HG03565 (cell line): Measurements from ENCODE around the gene ALAS1.

Experiments used
- ATAC-seq: cut with Tn5 transposase; IDR thresholded peaks from one replicate; pipeline ENCODE4 v1.9.1; 2021; ENCODE audit warnings: mild to moderate bottlenecking, moderate library complexity; ENCODE audit not compliant: unreplicated experiment

Gene ALAS1

DNA sequence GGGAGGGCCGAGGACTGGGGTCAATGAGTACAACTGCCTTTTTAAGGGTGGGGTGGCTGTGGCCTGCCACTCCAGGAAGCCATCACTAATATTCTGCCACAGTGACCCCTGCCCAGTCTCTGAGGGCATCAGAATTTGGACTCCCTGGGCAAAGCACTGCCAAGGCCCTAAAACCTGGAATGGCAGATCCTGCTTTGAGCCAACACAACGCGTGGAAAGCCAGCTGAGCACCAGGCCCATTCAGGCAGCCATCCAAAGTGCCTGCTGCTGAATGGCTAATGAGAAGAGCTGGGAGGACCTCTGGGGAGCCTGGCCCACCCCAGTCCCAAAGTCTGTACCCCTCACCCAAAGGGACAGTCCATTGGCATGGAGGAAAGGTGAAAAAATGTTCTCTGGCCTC is 36.0 kb downstream of the ALAS1 start:
- no peak for ATAC-seq

DNA sequence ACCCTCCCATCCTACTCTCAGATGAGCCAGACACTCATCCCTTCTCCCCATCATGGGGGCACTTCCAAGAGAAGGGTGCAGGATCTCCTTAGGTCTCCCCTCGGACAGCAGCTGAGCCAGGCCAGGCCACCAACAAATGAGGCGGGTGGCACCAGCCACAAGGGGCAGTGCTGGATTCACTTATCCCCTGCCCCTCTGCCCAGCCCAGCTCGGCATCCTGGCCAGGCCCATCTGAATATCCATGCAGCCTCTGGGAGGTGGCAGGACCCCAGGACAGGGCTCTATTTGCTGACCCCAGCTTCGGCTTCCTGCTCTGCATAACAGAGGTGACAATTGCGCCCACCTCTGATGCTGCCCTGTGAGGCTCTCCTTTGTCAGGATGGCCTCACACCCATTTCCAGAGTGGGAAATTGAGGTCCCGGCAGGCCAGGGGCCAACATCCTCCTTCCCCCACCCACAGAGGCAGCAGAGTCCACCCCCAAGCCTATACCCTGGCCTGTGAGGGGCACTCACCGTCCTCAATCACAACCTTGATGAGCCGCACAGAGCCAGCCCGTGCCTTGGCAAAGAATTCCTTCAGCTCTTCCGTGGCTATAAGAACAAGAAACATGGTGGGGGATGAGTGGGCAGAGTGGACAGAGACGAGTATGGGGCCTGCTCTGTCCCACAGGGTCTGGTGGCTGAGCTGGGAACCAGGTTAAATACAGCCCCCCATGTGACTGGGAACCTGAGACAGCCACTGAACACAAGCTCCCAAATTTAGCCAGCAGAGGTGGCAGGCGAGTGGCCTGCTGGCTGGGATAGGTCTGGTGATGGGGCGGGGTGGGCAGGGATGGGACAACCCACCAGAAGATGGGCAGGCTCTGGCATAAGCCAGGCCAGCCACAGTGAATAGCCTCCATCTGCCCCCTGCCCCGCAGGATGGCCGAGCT is 36.8 kb downstream of the ALAS1 start:
- no peak for ATAC-seq

DNA sequence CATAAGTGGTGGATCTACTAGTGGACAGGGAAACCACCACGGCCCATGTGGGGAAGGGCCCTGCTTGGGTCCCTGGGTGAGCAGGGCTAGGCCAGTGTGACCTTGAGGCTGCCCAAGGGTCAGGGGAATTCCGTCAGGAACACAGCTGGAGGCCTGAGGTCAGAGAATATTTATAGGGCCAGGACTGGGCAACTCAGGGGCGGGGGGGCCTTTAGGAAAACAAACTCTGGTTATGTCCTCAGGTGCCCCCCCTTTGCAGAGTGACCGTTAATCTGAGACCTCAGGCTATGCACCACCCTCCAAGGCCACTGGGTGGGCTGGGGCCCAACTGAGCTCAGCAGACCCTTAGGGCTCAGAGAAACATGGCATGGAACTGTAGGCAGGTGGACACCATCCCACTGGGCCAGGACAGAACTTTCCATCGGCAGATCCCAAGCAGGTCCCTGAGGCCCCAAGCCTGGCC is 38.5 kb downstream of the ALAS1 start:
- ATAC-seq = no peak

DNA sequence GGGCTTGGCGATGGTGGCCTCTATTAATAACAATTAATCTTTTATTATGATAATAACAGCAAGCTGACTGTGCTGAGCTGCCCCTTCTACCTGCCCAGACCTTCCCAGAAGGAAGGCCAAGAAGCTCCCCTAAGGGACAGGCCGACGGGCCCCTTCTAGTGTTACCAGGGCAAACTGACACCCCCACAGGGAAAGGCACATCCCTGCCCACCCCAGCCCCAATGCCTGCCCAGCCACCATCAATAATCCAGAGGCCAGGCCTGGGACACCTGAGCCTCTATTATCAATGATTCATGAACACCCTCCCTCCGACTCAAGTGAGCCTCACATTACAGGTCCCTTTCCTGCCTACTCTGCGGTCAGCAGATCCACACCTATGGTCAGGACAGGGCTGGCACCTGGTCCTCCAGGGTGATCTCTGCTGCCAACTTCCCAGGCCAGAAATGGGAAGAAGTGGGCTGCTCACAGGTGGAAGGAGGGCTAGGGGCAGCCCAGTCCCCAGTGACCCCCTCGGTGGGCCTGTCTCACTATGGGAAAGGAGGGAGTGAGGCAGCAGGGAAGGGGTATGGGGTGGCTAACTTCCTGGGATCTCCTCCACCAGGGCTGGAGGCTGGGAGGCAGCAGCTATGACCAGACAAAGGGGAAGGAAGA is 39.2 kb downstream of the ALAS1 start:
- ATAC-seq = no peak

DNA sequence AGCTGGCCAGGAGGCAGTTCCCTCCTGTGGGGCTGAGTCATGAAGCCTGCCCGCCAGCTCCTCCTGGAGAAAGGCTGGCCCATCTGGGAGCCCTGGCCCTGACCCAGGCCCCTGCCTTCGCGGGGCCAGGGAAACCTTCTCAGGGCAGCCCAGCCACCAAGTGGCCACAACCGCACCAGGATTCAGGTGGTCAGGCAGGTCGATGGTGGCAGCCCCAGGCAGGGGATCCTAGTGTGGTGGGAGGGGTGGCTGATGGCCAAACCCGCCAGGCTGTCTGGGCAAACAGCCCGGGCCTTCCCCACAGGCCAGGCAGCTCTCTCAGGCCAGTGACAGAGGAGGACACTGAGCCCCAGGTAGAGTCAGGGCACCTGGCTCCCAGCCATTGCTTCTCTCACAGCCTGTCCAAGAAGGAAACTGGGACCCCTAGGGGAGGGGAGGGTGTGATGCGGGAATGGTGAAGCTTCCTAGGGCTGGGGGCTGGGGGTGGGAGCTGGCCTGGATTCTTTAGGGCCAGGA is 39.8 kb downstream of the ALAS1 start:
- no peak for ATAC-seq

DNA sequence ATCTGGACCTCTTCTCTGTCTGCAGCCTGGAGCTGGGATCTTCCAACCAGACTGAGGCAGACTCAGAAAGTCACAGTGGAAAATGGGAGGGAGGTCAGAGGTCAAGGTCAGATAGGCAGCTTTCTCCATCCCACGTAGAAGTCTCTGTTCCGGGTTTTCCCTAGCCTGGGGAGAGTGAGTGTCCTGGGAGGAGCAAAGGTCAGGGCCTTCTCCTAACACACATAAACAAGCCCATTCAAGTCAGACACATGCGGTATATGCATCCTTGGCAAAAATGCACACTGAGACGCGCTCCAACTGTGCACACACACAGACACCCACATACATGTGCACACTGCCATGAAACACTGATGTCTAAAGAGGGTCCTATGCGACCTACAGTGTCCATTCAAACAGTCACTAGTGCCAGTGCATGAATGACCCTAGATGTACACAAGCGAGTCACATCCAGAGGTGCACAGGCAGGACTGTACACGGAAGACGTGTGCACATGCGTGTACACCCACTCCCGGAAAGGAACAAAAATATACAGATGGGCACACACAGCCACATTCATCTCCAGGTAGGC is 40.3 kb downstream of the ALAS1 start:
- ATAC-seq = no peak

DNA sequence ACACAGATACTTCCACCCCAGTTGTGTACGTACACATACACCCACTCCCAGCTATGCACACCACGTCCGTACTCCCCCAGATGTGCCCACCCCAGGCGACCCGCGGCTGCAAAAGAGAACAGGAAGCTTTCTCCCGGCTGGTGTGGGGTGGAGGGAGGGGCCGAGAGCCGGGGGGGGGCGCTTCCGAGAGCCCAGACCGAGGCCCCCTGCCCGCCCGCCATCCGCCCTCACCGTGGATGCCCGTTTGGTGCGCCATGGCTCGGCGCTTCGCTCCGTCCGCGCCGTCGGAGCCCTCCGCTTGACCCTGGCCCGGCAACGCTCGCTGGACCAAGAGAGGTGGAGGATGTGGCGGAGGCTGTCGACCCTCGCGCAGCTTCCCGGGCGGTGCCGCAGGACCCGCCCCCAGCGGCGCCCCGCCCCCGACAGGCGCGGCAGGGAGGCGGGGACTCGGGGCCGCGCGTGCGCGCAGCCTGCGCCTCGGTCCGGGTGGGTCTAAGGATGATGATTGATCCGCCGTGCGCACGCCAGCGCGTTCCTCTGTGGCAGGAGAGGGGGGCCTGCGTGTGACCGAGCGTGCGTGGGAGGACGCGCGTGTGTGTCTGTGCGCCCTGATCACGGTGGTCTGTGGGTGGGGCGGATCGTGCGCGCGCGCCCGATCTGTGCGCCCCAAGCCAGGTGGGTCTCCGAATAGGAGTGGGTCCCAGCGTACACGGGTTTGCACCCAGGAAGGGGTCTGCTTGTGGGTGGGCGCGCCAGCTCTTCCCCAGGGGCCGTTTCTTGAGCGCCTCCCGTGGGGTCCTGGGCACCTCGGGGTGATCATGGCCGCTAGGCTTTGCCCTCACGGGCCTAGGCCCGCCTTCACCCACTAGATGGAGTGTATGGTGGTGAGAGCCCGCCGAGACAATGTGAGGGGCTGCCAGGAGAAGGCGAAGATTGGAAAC is 41.1 kb downstream of the ALAS1 start, which contains the start of gene TWF2:
Gene TWF2 (minus strand): TSS at position 398 of the 941 bp plus-strand sequence. CDS start 142 bp downstream, at position 256.
- ATAC-seq = peak; percentile 46

DNA sequence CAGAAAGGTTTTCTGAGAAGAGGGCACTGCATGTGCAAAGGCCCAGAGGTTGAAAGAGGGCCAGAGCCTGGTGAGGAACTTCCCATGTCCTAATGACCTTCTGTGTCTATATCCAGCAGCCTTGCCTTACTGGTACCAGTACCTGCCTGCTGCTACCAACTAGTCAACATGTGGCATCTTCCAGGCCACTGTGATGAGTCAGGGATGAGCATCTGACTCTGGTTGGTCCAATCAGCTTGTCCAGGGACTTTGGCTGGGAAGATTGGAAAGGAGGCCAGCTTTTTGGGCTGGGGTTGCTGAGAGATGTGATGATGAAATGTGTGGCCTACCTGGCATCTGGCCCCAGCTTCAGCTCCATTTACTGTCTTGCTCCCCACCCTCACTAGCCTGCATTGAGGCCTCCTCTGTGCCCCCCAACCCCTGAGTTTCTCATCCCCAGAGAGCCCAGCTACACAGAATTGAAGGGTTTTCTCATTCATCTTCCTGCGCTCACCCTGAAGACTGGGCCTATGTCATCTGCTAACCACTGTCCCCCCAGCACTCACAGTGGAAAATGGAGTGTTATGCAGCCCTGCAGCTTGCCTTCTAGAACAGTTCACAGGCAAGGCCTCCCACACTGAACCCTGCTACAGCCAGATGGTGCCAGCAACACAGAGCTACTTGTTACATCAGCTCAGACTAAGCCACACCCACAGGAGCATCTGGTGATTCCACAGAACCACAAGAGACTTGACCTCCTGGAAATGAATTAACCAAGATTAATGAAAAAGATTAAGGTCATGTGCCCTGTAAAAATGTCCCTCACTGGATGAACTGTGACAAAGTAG is 42.3 kb downstream of the ALAS1 start:
- ATAC-seq = no peak

DNA sequence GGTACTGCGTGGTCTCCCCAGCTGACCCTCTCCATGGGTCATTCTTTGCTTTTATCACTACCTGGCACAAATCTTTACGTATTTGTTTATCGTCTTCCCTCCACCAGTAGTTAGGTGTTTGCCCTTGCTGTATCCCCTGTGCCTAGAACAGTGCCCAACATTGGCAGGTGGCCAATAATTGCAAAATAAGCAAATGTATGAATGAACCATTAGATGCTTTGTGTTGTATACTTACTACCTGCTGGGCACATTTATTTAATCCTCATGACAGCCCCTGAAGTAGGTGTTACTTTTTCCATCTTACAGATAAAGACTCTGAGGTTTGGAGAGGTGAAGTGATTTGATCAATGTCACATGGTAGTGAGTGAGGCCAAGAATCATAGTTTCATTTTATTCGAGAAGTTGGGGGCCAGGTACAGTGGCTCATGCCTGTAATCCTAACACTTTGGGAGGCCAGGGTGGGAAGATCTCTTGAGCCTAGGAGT is 43.0 kb downstream of the ALAS1 start:
- ATAC-seq = no peak

DNA sequence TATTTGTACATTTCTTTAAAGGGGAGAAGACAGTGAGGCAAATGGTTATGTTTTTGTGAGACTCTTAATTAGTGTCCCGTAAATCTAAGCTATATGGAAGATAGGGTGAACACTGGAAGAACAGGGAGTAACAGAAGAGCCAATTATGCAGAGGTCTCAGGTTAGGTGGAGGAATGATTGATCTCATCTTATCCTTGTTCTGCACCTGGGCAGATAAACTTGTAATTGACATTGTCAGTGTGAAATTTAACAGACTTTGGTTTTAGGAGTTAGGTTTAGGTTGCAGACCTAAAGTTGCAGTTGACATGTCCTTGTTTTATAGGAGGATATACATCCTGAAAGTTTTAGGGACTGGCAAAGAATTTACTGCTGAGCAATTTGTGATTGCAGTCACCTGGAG is 44.1 kb downstream of the ALAS1 start:
- ATAC-seq = no peak

DNA sequence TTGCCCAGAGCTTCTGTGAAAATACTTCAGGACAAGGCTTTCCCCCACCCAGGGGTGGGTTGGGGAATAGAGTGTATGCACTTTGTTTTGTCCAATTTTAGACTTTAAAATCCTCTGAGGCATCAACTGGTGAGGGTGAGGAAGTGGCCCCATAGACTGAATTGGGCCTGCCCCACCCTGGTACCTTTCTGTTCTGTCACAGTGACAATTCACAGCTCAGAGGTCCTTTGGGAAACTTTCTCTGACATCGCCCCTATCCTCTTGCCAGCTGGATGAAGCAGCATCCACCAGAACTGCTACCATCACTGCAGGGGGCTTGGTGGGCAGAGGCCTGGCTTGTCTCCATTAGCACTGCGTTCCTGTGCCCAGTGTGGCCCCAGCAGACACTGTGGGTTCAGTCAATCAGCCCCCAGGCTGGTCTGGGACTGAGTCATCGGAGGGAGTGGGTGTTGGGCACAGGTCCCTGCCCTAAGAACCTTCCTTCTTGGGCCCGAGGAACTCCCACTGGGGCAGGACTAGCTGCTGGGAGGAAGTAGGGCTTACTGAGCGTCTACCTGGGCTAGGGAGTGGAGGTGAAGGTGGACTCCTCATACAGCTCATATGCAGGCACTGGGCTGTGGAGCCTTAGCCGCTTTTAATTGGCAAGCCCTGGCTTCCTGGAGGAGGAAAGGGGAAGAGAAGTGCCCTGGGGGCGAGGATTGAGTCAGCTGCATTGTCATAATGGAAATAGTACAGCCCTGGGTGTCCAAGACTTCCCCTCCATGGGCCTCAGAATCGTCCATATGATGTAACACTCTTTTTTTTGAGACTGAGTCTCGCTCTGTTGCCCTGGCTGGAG is 46.0 kb downstream of the ALAS1 start:
- ATAC-seq = peak; percentile 33

DNA sequence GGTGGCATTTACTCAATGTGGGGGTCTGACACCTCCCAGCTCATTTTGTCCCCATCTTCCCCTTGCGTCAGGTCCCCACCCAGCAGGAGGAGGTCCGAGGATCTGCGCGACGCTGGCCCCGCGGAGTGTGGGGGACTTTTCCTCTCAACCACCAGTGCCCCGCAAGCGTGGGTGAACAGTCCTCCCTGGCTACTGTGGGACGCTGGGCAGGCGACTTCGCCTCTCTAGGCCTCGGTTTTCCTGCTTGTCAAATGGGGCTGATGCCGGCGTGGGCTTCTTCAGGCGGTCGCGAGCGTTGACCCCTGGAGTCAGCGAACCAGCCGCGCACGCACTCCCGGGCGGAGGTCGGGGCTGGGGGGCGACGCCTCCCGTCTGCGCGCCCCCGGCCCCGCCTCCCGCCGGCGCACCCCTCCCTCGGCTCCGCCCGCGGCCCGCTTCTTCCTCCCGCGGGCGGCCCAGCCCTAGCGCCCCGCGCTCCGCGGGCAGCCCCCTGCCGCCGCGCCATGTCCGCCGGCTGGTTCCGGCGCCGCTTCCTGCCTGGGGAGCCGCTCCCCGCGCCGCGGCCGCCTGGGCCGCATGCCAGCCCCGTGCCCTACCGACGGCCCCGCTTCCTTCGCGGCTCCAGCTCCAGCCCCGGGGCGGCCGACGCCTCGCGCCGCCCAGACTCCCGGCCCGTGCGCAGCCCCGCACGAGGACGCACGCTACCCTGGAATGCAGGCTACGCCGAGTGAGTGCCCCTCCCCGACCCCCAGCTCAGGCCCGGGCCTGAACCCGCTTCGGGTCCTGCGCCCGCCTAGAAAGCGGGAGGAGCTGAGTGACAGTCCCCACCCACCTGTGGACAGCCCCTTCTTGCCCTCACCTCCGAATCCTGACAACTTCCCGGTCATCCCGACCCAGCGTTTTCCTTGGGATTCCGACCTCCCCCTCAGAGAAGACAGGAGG is 47.6 kb downstream of the ALAS1 start, which contains the start of gene PPM1M:
Gene PPM1M (plus strand): TSS at position 438 of the 942 bp plus-strand sequence. CDS start 66 bp downstream, at position 504.
- ATAC-seq = no peak

DNA sequence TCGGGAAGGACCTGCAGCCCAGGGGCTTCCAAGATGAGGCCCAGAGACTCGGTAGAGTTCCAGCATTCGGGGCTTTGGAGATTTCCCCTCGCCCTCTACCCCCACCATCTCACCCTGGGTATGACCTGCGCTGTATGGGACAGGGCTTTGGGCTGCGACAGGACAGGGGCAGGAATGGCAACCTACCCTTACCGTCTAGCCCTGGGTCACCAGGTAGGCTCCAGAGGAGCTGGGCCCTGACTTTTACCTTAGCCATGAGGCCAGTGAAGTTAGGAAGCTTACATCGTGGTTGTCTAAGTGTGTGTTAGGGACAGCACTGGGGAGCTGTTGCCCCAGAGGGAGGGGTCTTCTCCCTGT is 48.3 kb downstream of the ALAS1 start:
- no peak for ATAC-seq

DNA sequence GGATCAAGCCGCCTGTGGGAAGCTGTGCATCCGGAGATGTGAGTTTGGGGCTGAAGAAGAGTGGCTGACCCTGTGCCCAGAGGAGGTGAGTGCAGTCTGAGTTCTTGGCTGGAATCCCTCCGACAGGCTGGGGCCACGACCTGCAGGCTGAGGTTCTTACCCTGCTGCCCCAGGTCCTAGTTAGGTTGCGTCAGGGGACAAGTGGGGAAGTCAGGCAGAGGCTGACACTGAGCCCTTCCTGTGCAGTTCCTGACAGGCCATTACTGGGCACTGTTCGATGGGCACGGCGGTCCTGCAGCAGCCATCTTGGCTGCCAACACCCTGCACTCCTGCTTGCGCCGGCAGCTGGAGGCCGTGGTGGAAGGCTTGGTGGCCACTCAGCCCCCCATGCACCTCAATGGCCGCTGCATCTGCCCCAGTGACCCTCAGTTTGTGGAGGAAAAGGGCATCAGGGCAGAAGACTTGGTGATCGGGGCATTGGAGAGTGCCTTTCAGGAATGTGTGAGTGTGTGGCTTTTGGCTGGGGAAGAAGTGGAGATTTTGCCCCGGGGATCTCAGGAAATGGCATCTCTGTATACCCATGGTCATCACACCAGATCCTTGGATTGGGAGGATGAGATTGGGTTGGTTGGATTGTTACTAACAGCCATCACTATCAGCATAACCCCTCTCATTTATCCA is 48.9 kb downstream of the ALAS1 start:
- no peak for ATAC-seq

DNA sequence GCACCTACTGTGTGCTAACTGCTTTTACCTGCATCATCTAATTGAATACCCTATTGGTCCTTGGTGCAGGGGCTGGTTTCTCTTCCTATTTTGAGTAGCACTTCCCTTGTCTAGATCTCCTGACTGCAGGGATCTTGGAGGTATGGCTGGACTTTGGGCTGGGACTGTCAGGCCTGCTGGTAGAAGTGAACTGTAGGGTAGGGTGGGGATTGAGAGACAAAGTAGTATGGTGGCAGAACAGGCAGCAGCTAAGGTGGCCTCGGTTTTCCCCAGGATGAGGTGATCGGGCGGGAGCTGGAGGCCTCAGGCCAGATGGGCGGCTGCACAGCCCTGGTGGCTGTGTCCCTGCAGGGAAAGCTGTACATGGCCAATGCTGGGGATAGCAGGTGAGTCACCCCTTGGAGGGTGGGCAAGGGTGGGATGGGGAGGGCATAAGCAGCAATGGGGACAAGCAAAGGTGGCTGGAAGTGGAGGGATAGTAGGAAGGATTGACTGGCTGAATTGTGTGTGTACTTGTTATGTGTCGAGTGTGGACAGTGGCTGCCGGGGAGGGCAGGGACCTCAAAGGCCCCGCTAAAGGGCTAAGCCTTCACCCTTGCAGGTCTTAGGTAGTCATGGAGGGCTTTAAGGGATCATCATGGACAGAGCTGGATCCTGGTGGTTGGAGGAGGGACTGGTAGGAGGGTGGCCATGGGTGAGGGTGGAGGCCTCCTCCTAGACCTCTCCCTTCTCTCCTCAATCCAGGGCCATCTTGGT is 49.6 kb downstream of the ALAS1 start:
- ATAC-seq = no peak

DNA sequence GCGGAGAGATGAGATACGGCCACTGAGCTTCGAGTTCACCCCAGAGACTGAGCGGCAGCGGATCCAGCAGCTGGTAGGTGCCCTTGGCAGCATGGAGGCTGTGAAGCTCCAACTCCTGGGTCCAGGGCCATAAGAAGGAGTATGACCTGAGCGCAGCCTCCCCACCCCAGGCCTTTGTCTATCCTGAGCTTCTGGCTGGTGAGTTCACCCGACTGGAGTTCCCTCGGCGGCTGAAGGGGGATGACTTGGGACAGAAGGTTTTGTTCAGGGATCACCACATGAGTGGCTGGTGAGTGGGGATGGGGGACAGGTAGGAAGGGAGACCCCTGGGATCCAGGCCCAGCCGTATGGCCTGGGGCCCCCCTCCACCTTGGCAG is 50.2 kb downstream of the ALAS1 start:
- ATAC-seq = no peak
